Gastrocnemius medialis (tissue), 4 donors: Measurements from ENCODE around the gene HSH2D. TPM values are rescaled to one million over a fixed set of nuclear protein-coding genes. Genes with fewer than 3 reads are reported as not detected.

Source experiments
- ATAC-seq, 2 donors: fragments of 150-250 bp; one replicate each; pipeline ENCODE4 v1.9.1; 2016
- DNase-seq, 2 donors: peaks; one replicate each; pipeline ENCODE4 v3.0.0-alpha.2; 2019
- H3K27ac ChIP-seq, 4 donors: fragments of 200-600 bp; sonication (generic); 1 replicate in 1 of 4; 2 replicates in 3 of 4; pipeline ENCODE4 v1.5.1; 2016 to 2018; ENCODE audit warnings: mild to moderate bottlenecking in 2 of 4, moderate library complexity in 1 of 4
- H3K27me3 ChIP-seq, 3 donors: fragments of 200-600 bp; sonication (generic) in 2 of 3; 1 replicate in 1 of 3; 2 replicates in 2 of 3; pipeline versions ENCODE4 v1.5.1 to v1.6.0; 2016 to 2019; ENCODE audit warnings: mild to moderate bottlenecking in 1 of 3, moderate library complexity in 1 of 3
- H3K36me3 ChIP-seq, 2 donors: fragments of 200-600 bp; sonication (generic) in 1 of 2; one replicate each; pipeline ENCODE4 v1.5.1; 2017 to 2018
- H3K4me1 ChIP-seq, 2 donors: fragments of 200-600 bp; sonication (generic) in 1 of 2; one replicate each; pipeline ENCODE4 v1.5.1; 2016 to 2017; ENCODE audit warnings: mild to moderate bottlenecking in 2 of 2
- H3K4me3 ChIP-seq, 4 donors: fragments of 200-600 bp; sonication (generic) in 3 of 4; 1 replicate in 1 of 4; 2 replicates in 3 of 4; pipeline ENCODE4 v1.5.1; 2016 to 2019; ENCODE audit warnings: mild to moderate bottlenecking in 2 of 4
- H3K9me3 ChIP-seq, 3 donors: fragments of 200-600 bp; sonication (generic) in 2 of 3; 1 replicate in 1 of 3; 2 replicates in 2 of 3; pipeline ENCODE4 v1.5.1; 2016 to 2019
- CTCF ChIP-seq, 5 experiments: fragments of 450-650 bp in 3 of 5; fragments of 200-600 bp in 2 of 5; sonication (generic) in 2 of 5; IDR thresholded peaks in 4 of 5; conservative IDR thresholded peaks in 1 of 5; 1 replicate in 4 of 5; 2 replicates in 1 of 5; pipeline ENCODE4 v1.5.1; 2016 to 2019; ENCODE audit warnings: antibody characterized with exemption in 5 of 5, mild to moderate bottlenecking in 3 of 5, moderate library complexity in 3 of 5
- POLR2A ChIP-seq, 2 donors: fragments of 450-650 bp; IDR thresholded peaks; one replicate each; pipeline ENCODE4 v1.6.1; 2017; ENCODE audit warnings: antibody characterized with exemption in 2 of 2, mild to moderate bottlenecking in 2 of 2, moderate library complexity in 2 of 2
- in situ Hi-C, 4 donors: fragments of 200-750 bp; cut with MboI; loops; one replicate each; pipeline versions ENCODE4 v1.15.0 to v1.8.0; 2017; ENCODE audit warnings: low sequenced_read_pairs in 4 of 4
- intact Hi-C: fragments of 100-400 bp; cut with DNase I; formaldehyde crosslinking; loops from one replicate; pipeline ENCODE4 v1.15.1; 2023; ENCODE audit warnings: low total_unique reads
- total RNA-seq, 4 donors: library from RNA; depleted of rRNA; stranded (reverse); fragments of >200 nt; gene quantifications; one replicate each; pipeline versions ENCODE4 v1.1.0 to v1.2.3, GENCODE V29; 2016

The HSH2D gene
- total RNA-seq, 4 donors from 2014 or later: not detected

DNA sequence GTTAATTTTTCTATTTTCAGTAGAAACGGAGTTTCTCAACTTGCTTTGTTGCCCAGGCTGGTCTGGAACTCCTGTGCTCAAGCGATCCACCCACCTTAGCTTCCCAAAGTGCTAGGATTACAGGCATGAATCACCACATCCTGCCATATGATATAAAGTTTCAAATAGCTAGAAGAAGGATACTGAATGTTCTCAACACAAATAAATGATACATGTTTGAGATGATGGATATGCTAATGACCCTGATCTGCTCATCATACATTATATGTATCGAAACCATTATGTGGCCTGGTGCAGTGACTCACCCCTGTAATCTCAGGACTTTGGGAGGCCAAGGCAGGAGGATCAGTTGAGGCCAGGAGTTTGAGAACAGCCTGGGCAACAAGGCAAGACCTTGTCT lies 18.4 kb downstream of the HSH2D start:
- Histone ChIP-seq H3K4me1 (no peaks in the 10 kb centered on the region), H3K27me3 (no peaks in the 10 kb centered on the region), H3K4me3 (no peak overlapping the region), H3K9me3 (no peaks in the 10 kb centered on the region), H3K36me3 (no peaks in the 10 kb centered on the region), H3K27ac (no peak overlapping the region)
- TF ChIP-seq POLR2A (IDR thresholded peaks at IDR 0.05): no peak
- no peak for DNase-seq
- in situ Hi-C loops (loop anchor here in 2 of 4 donors (25.0 kb wide), 2 partner anchors 550 to 575 kb away; partner anchors contain the start of gene CYP4F8 (in 1 of the 2)), intact Hi-C loops (no loop called here)
- no peak for ATAC-seq

DNA sequence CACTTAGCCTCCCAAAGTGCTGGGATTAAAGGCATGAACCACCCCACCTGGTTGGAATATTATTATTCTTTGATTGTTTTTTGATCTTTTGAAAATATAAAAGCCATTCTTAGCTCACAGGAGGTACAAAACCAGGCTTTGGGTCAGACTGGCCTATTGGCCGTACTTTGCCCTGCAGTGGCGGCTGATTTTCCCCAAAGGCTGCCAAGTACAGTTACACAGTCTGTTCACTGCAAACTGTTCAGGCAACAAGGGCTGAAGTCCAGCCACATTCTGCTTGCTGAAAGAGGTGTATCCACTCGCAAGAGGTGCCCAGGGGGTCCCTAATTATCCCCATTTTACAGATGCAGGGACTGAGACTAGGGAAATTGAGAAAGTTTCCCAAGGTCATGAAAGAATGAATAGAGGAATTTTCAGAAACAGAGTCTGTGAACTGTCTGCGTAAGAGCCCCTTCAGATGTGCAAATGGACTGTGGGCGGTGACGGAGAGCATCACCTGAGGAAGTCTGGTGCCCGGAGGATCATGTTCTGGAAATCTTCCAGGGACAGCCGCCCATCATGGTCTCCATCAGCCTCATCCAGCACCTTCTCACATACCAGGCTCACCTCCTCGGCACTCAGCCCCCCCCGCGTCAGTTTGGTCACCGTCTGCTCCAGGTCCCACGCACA lies 20.9 kb downstream of the HSH2D start:
- no peak for ATAC-seq
- H3K4me1 ChIP-seq: no peaks in the 10 kb centered on the region
- no peaks in the 10 kb centered on the region for H3K27me3 ChIP-seq
- TF ChIP-seq POLR2A (IDR thresholded peaks at IDR 0.05): no peak
- no peak for TF ChIP-seq CTCF (IDR thresholded peaks at IDR 0.05 in 4 of 5, conservative IDR thresholded peaks at IDR 0.05 in 1 of 5)
- in situ Hi-C loops: loop anchor here in 2 of 4 donors (25.0 kb wide), 2 partner anchors 552 to 577 kb away; partner anchors contain the start of gene CYP4F8 (in 1 of the 2)
- intact Hi-C loops: no loop called here
- H3K4me3 ChIP-seq: no peak overlapping the region
- no peaks in the 10 kb centered on the region for H3K9me3 ChIP-seq
- H3K36me3 ChIP-seq: no peaks in the 10 kb centered on the region
- no peak for DNase-seq
- H3K27ac ChIP-seq: no peak overlapping the region

DNA sequence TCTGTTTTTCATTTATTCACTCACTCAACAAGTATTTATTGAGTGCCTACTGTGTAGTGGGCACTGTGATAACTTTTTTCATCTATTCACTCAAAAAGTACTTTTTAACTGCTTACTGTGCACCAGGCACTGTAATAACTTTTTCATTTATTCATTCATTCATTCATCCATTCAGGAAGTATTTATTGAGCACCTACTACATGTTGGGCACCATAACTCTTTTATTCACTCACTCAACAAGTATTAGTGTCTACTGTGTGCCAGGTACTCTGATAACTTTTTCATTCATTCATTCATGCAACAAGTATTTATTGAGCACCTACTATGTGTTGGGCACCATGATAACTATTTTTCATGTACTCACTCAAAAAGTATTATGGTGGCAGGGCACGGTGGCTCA lies 22.9 kb downstream of the HSH2D start:
- Histone ChIP-seq H3K36me3 (no peaks in the 10 kb centered on the region), H3K27me3 (no peaks in the 10 kb centered on the region), H3K9me3 (no peaks in the 10 kb centered on the region), H3K27ac (no peak overlapping the region), H3K4me1 (no peaks in the 10 kb centered on the region), H3K4me3 (no peak overlapping the region)
- no peak for DNase-seq
- in situ Hi-C loops: loop anchor here in 2 of 4 donors (25.0 kb wide), 2 partner anchors 554 to 579 kb away; partner anchors contain the start of gene CYP4F8 (in 1 of the 2)
- TF ChIP-seq CTCF (IDR thresholded peaks at IDR 0.05 in 4 of 5, conservative IDR thresholded peaks at IDR 0.05 in 1 of 5) (no peak), POLR2A (IDR thresholded peaks at IDR 0.05) (no peak)
- ATAC-seq: no peak
- intact Hi-C loops: no loop called here

DNA sequence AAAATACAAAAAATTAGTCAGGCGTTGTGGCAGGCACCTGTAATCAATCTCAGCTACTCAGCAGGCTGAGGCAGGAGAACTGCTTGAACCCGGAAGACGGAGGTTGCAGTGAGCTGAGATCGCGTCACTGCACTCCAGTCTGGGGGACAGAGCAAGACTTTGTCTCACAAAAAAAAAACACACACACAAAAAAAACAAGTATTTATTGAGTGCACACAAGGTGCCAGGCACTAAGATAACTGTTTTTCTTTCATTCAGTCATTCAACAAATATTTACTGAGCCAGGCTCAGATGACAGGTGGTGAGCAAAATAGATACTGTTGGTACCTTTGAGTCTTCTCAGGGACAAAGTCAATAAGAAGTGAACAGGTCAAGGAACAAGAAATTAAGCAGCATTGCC lies 23.6 kb downstream of the HSH2D start:
- intact Hi-C loops: no loop called here
- Histone ChIP-seq H3K9me3 (no peaks in the 10 kb centered on the region), H3K4me3 (no peak overlapping the region), H3K4me1 (no peaks in the 10 kb centered on the region), H3K36me3 (no peaks in the 10 kb centered on the region), H3K27ac (no peak overlapping the region), H3K27me3 (no peaks in the 10 kb centered on the region)
- TF ChIP-seq CTCF (IDR thresholded peaks at IDR 0.05 in 4 of 5, conservative IDR thresholded peaks at IDR 0.05 in 1 of 5) (no peak), POLR2A (IDR thresholded peaks at IDR 0.05) (no peak)
- DNase-seq (no peak), ATAC-seq (no peak)
- in situ Hi-C loops: loop anchor here in 2 of 4 donors (25.0 kb wide), 2 partner anchors 555 to 580 kb away; partner anchors contain the start of gene CYP4F8 (in 1 of the 2)

DNA sequence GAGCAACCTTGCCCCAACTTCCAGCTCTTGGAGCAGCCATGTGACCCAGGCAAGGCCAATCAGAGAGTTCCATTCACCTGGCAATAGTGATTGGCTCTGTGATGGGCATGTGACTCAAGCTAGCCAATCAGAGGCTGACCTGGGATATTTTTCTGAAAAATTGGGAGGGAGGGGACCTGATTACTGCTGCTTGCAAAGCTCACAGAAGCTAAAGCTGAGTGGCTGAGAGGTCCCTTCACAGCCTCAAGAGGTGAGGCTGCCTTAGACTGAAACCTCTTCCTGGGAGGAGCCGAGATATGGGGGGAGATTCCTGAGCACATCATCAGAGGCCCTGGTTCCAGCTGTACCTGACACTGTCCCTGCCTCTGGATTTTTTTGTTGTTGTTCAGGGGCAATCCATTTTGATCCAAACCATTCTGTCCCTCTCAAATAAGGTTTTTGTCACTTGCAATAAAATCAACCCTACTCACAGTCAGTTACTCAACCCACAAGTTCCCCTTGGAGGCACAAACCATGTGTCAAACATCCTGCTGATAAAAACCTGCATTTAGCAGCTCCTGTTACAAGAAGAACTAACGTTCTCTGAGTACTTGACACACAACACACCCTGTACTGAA lies 25.1 kb downstream of the HSH2D start:
- ATAC-seq (no peak), DNase-seq (no peak)
- TF ChIP-seq POLR2A (IDR thresholded peaks at IDR 0.05) (no peak), CTCF (IDR thresholded peaks at IDR 0.05 in 4 of 5, conservative IDR thresholded peaks at IDR 0.05 in 1 of 5) (no peak)
- no peaks in the 10 kb centered on the region for H3K36me3 ChIP-seq
- intact Hi-C loops (no loop called here), in situ Hi-C loops (loop anchor here in 2 of 4 donors (25.0 kb wide), 2 partner anchors 556 to 581 kb away; partner anchors contain the start of gene CYP4F8 (in 1 of the 2))
- H3K4me3 ChIP-seq: no peak overlapping the region
- no peaks in the 10 kb centered on the region for H3K4me1 ChIP-seq
- no peaks in the 10 kb centered on the region for H3K27me3 ChIP-seq
- no peak overlapping the region for H3K27ac ChIP-seq
- H3K9me3 ChIP-seq: no peaks in the 10 kb centered on the region
